Measurements from ENCODE around the gene ANKRD27. TPM values are rescaled to one million over a fixed set of nuclear protein-coding genes. Genes with fewer than 3 reads are reported as not detected.

Gene ANKRD27
- total RNA-seq, 1 experiment from 2014 or later, result 55.5 TPM

- H4K20me1 ChIP-seq (ENCODE audit: insufficient read depth), result no peaks in the 10 kb centered on the region
- ChIA-PET CTCF (interaction anchor here (0.6 kb wide), 1 partner anchor 500 kb away, joined by 4 read pairs; no protein-coding TSS in a partner anchor), POLR2A (ENCODE audit: unreplicated experiment) (no interaction called here)
- H2AFZ ChIP-seq, result no peak overlapping the region
- H3K9me2 ChIP-seq (ENCODE audit: insufficient read depth), result no peaks in the 10 kb centered on the region
- H3K27ac ChIP-seq, result no peak overlapping the region
- peaks cover 8% of the 10 kb centered on the region; the same call in 1 of the 2 replicates for H3F3A ChIP-seq (ENCODE audit: insufficient read depth, low read depth)
- peaks cover 26% of the 10 kb centered on the region for H3K4me1 ChIP-seq (replicated peaks; ENCODE audit: insufficient read depth)
- no peak overlapping the region for H3K4me2 ChIP-seq
- peak in 1 of 2 experiments; percentile 22 for DNase-seq
- no TSS peak for BruUV-seq (replicated peaks)
- no peaks in the 10 kb centered on the region for H3K36me3 ChIP-seq (ENCODE audit: low read depth)
- TF ChIP-seq EZH2 (IDR thresholded peaks at IDR 0.05; ENCODE audit: low read depth), result no peak
- no peak for TF ChIP-seq CTCF (conservative IDR thresholded peaks at IDR 0.05)
- H3K4me3 ChIP-seq, result no peak overlapping the region
- H3K79me2 ChIP-seq (ENCODE audit: low read depth), result no peaks in the 10 kb centered on the region; the same call in none of the 2 replicates
- H3K27me3 ChIP-seq (ENCODE audit: insufficient read depth, low read depth), result no peaks in the 10 kb centered on the region
- intact Hi-C loops (cut with micrococcal nuclease; ENCODE audit: unreplicated experiment), result no loop called here
- no peaks in the 10 kb centered on the region for H3K9me3 ChIP-seq (ENCODE audit: insufficient read depth, low read depth)
Measured at GRCh38 chr19:32686847-32687475, 12.0 kb upstream of the ANKRD27 start.

- peaks cover 17% of the 10 kb centered on the region for H3K4me1 ChIP-seq (replicated peaks; ENCODE audit: insufficient read depth)
- ChIA-PET POLR2A (ENCODE audit: unreplicated experiment) (no interaction called here), CTCF (no interaction called here)
- no peak for TF ChIP-seq CTCF (conservative IDR thresholded peaks at IDR 0.05)
- TF ChIP-seq EZH2 (IDR thresholded peaks at IDR 0.05; ENCODE audit: low read depth), result no peak
- H3K9me3 ChIP-seq (ENCODE audit: insufficient read depth, low read depth), result no peaks in the 10 kb centered on the region
- no peaks in the 10 kb centered on the region for H3K79me2 ChIP-seq (ENCODE audit: low read depth)
- peak; percentile 46 to 73 for DNase-seq
- H3K4me2 ChIP-seq, result peak overlapping the region; percentile 62
- no TSS peak for BruUV-seq (replicated peaks)
- H3K36me3 ChIP-seq (ENCODE audit: low read depth), result no peaks in the 10 kb centered on the region
- H3K27ac ChIP-seq, result 0 out of 2 replicates have a peak overlapping the region, but pooled peaks have one; percentile 11
- intact Hi-C loops (cut with micrococcal nuclease; ENCODE audit: unreplicated experiment), result no loop called here
- no peaks in the 10 kb centered on the region for H3K27me3 ChIP-seq (ENCODE audit: insufficient read depth, low read depth)
- peaks cover 14% of the 10 kb centered on the region; the same call in 1 of the 2 replicates for H3F3A ChIP-seq (ENCODE audit: insufficient read depth, low read depth)
- no peaks in the 10 kb centered on the region for H3K9me2 ChIP-seq (ENCODE audit: insufficient read depth)
- no peak overlapping the region for H3K4me3 ChIP-seq
- no peak overlapping the region for H2AFZ ChIP-seq
- H4K20me1 ChIP-seq (ENCODE audit: insufficient read depth), result no peaks in the 10 kb centered on the region
Measured at GRCh38 chr19:32682317-32682716, 7.3 kb upstream of the ANKRD27 start.

GRCh38 chr19:32680986-32681385, 6.0 kb upstream of the ANKRD27 start:
- H3K27ac ChIP-seq, result no peak overlapping the region
- ChIA-PET CTCF (no interaction called here), POLR2A (ENCODE audit: unreplicated experiment) (interaction anchor here (0.6 kb wide), 1 partner anchor 349 kb away, joined by 4 read pairs; no protein-coding TSS in a partner anchor)
- no peaks in the 10 kb centered on the region for H3K9me2 ChIP-seq (ENCODE audit: insufficient read depth)
- BruUV-seq (replicated peaks), result no TSS peak
- peaks cover 17% of the 10 kb centered on the region for H3K4me1 ChIP-seq (replicated peaks; ENCODE audit: insufficient read depth)
- no peak overlapping the region for H3K4me2 ChIP-seq
- H2AFZ ChIP-seq, result no peak overlapping the region
- intact Hi-C loops (cut with micrococcal nuclease; ENCODE audit: unreplicated experiment), result no loop called here
- no peaks in the 10 kb centered on the region for H3K79me2 ChIP-seq (ENCODE audit: low read depth)
- no peak for TF ChIP-seq EZH2 (IDR thresholded peaks at IDR 0.05; ENCODE audit: low read depth)
- H3F3A ChIP-seq (ENCODE audit: insufficient read depth, low read depth), result peaks cover 14% of the 10 kb centered on the region; the same call in 1 of the 2 replicates
- no peaks in the 10 kb centered on the region for H3K36me3 ChIP-seq (ENCODE audit: low read depth)
- no peaks in the 10 kb centered on the region for H3K27me3 ChIP-seq (ENCODE audit: insufficient read depth, low read depth)
- H3K9me3 ChIP-seq (ENCODE audit: insufficient read depth, low read depth), result no peaks in the 10 kb centered on the region
- no peak overlapping the region for H3K4me3 ChIP-seq
- DNase-seq, result no peak
- H4K20me1 ChIP-seq (ENCODE audit: insufficient read depth), result no peaks in the 10 kb centered on the region

Measured in PC-9 (cell line).